ENCODE measurements around the gene RPL39.
"Not testable (repeated sequence)": the region's sequence is repeated elsewhere in the genome, so short reads cannot be mapped to it uniquely, and the experiment has no call there.

Gene RPL39

GRCh38 chrX:119775517-119776238 lies 15.8 kb downstream of the RPL39 start:
- no peaks in the 10 kb centered on the region for H3K79me1 ChIP-seq (ENCODE audit: low read length)
- no peak overlapping the region for H3K4ac ChIP-seq (ENCODE audit: low read depth, low read length)
- no peak overlapping the region for H3K27ac ChIP-seq (ENCODE audit: low read depth, low read length)
- no peaks in the 10 kb centered on the region for H3K36me3 ChIP-seq (ENCODE audit: control insufficient read depth, insufficient read depth, low read length)
- no peak overlapping the region for H2AK5ac ChIP-seq (ENCODE audit: low read length)
- no peak overlapping the region for H2BK15ac ChIP-seq (replicated peaks; ENCODE audit: low read depth)
- H4K5ac ChIP-seq (ENCODE audit: low read length) = no peak overlapping the region
- H3K18ac ChIP-seq (ENCODE audit: low read length) = no peak overlapping the region
- no CpG with 5 or more reads among the region's 15 CpGs for WGBS (ENCODE audit: extremely low coverage, insufficient coverage, low lambda C conversion rate)
- no peaks in the 10 kb centered on the region for H3K4me1 ChIP-seq (ENCODE audit: control insufficient read depth, low read depth, low read length)
- DNase-seq = no peak
- no peak overlapping the region for H4K8ac ChIP-seq (ENCODE audit: low read depth, low read length)
- H2BK120ac ChIP-seq (ENCODE audit: low read depth, low read length) = no peak overlapping the region
- H2BK5ac ChIP-seq (ENCODE audit: low read length) = no peak overlapping the region
- no peaks in the 10 kb centered on the region for H3K79me2 ChIP-seq (ENCODE audit: control insufficient read depth, insufficient read depth, low read length)
- no peak overlapping the region for H3K4me2 ChIP-seq (ENCODE audit: low read length)
- no peak overlapping the region for H3K4me3 ChIP-seq (ENCODE audit: low read length)
- no peak overlapping the region for H3K9ac ChIP-seq (ENCODE audit: low read length)
- no peaks in the 10 kb centered on the region for H3K27me3 ChIP-seq (ENCODE audit: insufficient read depth, low read length, poor library complexity)
- no peak overlapping the region for H3K23ac ChIP-seq (ENCODE audit: low read length)
- no peak overlapping the region for H3K56ac ChIP-seq (ENCODE audit: low read length)

- not testable (repeated sequence) for H3K56ac ChIP-seq (ENCODE audit: low read length); H2BK15ac ChIP-seq (replicated peaks; ENCODE audit: low read depth); H3K4me3 ChIP-seq (ENCODE audit: low read length); H3K23ac ChIP-seq (ENCODE audit: low read length); H3K4me1 ChIP-seq (ENCODE audit: control insufficient read depth, low read depth, low read length); H2BK120ac ChIP-seq (ENCODE audit: low read depth, low read length); H3K4ac ChIP-seq (ENCODE audit: low read depth, low read length); H4K5ac ChIP-seq (ENCODE audit: low read length); H3K27ac ChIP-seq (ENCODE audit: low read depth, low read length); H2BK5ac ChIP-seq (ENCODE audit: low read length); H3K79me1 ChIP-seq (ENCODE audit: low read length); H3K4me2 ChIP-seq (ENCODE audit: low read length); H3K27me3 ChIP-seq (ENCODE audit: insufficient read depth, low read length, poor library complexity); H2AK5ac ChIP-seq (ENCODE audit: low read length); H3K18ac ChIP-seq (ENCODE audit: low read length); H3K9ac ChIP-seq (ENCODE audit: low read length); H3K36me3 ChIP-seq (ENCODE audit: control insufficient read depth, insufficient read depth, low read length); H4K8ac ChIP-seq (ENCODE audit: low read depth, low read length); DNase-seq; H3K79me2 ChIP-seq (ENCODE audit: control insufficient read depth, insufficient read depth, low read length)
- no CpG with 5 or more reads among the region's 3 CpGs for WGBS (ENCODE audit: extremely low coverage, insufficient coverage, low lambda C conversion rate)
Observed at GRCh38 chrX:119769388-119769787, 22.0 kb downstream of the RPL39 start.

GRCh38 chrX:119768436-119768835 lies 23.0 kb downstream of the RPL39 start:
- not testable (repeated sequence) for H4K5ac ChIP-seq (ENCODE audit: low read length); H3K27me3 ChIP-seq (ENCODE audit: insufficient read depth, low read length, poor library complexity); H2BK15ac ChIP-seq (replicated peaks; ENCODE audit: low read depth); H3K23ac ChIP-seq (ENCODE audit: low read length); H3K18ac ChIP-seq (ENCODE audit: low read length); H3K36me3 ChIP-seq (ENCODE audit: control insufficient read depth, insufficient read depth, low read length); H2BK5ac ChIP-seq (ENCODE audit: low read length); H3K4me3 ChIP-seq (ENCODE audit: low read length); H3K79me1 ChIP-seq (ENCODE audit: low read length); H3K27ac ChIP-seq (ENCODE audit: low read depth, low read length); H3K9ac ChIP-seq (ENCODE audit: low read length); H2AK5ac ChIP-seq (ENCODE audit: low read length); H2BK120ac ChIP-seq (ENCODE audit: low read depth, low read length); H3K79me2 ChIP-seq (ENCODE audit: control insufficient read depth, insufficient read depth, low read length); DNase-seq; H3K4me1 ChIP-seq (ENCODE audit: control insufficient read depth, low read depth, low read length); H3K4me2 ChIP-seq (ENCODE audit: low read length); H3K56ac ChIP-seq (ENCODE audit: low read length); H3K4ac ChIP-seq (ENCODE audit: low read depth, low read length); H4K8ac ChIP-seq (ENCODE audit: low read depth, low read length)
- WGBS (ENCODE audit: extremely low coverage, insufficient coverage, low lambda C conversion rate) = no CpG with 5 or more reads among the region's 11 CpGs

- no peaks in the 10 kb centered on the region for H3K4me1 ChIP-seq (ENCODE audit: control insufficient read depth, low read depth, low read length)
- H3K4me2 ChIP-seq (ENCODE audit: low read length) = no peak overlapping the region
- no peak overlapping the region for H3K27ac ChIP-seq (ENCODE audit: low read depth, low read length)
- peaks cover 3% of the 10 kb centered on the region for H3K27me3 ChIP-seq (ENCODE audit: insufficient read depth, low read length, poor library complexity)
- H4K5ac ChIP-seq (ENCODE audit: low read length) = no peak overlapping the region
- H3K9ac ChIP-seq (ENCODE audit: low read length) = no peak overlapping the region
- H3K4me3 ChIP-seq (ENCODE audit: low read length) = no peak overlapping the region
- no peak overlapping the region for H3K56ac ChIP-seq (ENCODE audit: low read length)
- no peak overlapping the region for H2BK5ac ChIP-seq (ENCODE audit: low read length)
- no peaks in the 10 kb centered on the region for H3K79me2 ChIP-seq (ENCODE audit: control insufficient read depth, insufficient read depth, low read length)
- no peak for DNase-seq
- H4K8ac ChIP-seq (ENCODE audit: low read depth, low read length) = no peak overlapping the region
- H2BK15ac ChIP-seq (replicated peaks; ENCODE audit: low read depth) = no peak overlapping the region
- no peaks in the 10 kb centered on the region for H3K36me3 ChIP-seq (ENCODE audit: control insufficient read depth, insufficient read depth, low read length)
- H3K23ac ChIP-seq (ENCODE audit: low read length) = no peak overlapping the region
- H3K4ac ChIP-seq (ENCODE audit: low read depth, low read length) = no peak overlapping the region
- no peak overlapping the region for H3K18ac ChIP-seq (ENCODE audit: low read length)
- no peaks in the 10 kb centered on the region for H3K79me1 ChIP-seq (ENCODE audit: low read length)
- no CpG with 5 or more reads among the region's 6 CpGs for WGBS (ENCODE audit: extremely low coverage, insufficient coverage, low lambda C conversion rate)
- H2AK5ac ChIP-seq (ENCODE audit: low read length) = no peak overlapping the region
- H2BK120ac ChIP-seq (ENCODE audit: low read depth, low read length) = no peak overlapping the region
Observed at GRCh38 chrX:119763836-119764387, 27.5 kb downstream of the RPL39 start.

- no peak overlapping the region for H2AK5ac ChIP-seq (ENCODE audit: low read length)
- no peak overlapping the region for H2BK120ac ChIP-seq (ENCODE audit: low read depth, low read length)
- no peak overlapping the region for H3K18ac ChIP-seq (ENCODE audit: low read length)
- WGBS (ENCODE audit: extremely low coverage, insufficient coverage, low lambda C conversion rate) = no CpG with 5 or more reads among the region's 7 CpGs
- no peak overlapping the region for H3K56ac ChIP-seq (ENCODE audit: low read length)
- no peak overlapping the region for H2BK5ac ChIP-seq (ENCODE audit: low read length)
- H4K5ac ChIP-seq (ENCODE audit: low read length) = no peak overlapping the region
- no peaks in the 10 kb centered on the region for H3K79me2 ChIP-seq (ENCODE audit: control insufficient read depth, insufficient read depth, low read length)
- no peak overlapping the region for H3K4me2 ChIP-seq (ENCODE audit: low read length)
- no peaks in the 10 kb centered on the region for H3K79me1 ChIP-seq (ENCODE audit: low read length)
- H3K36me3 ChIP-seq (ENCODE audit: control insufficient read depth, insufficient read depth, low read length) = no peaks in the 10 kb centered on the region
- no peak overlapping the region for H3K4me3 ChIP-seq (ENCODE audit: low read length)
- no peak overlapping the region for H3K4ac ChIP-seq (ENCODE audit: low read depth, low read length)
- H3K27me3 ChIP-seq (ENCODE audit: insufficient read depth, low read length, poor library complexity) = peaks cover 3% of the 10 kb centered on the region
- no peak overlapping the region for H3K23ac ChIP-seq (ENCODE audit: low read length)
- no peak overlapping the region for H4K8ac ChIP-seq (ENCODE audit: low read depth, low read length)
- H3K9ac ChIP-seq (ENCODE audit: low read length) = no peak overlapping the region
- H3K4me1 ChIP-seq (ENCODE audit: control insufficient read depth, low read depth, low read length) = no peaks in the 10 kb centered on the region
- H3K27ac ChIP-seq (ENCODE audit: low read depth, low read length) = no peak overlapping the region
- no peak overlapping the region for H2BK15ac ChIP-seq (replicated peaks; ENCODE audit: low read depth)
- DNase-seq = peak; percentile 86
Observed at GRCh38 chrX:119763181-119763580, 28.2 kb downstream of the RPL39 start.

- DNase-seq = peak; percentile 31
- no CpG with 5 or more reads among the region's 3 CpGs for WGBS (ENCODE audit: extremely low coverage, insufficient coverage, low lambda C conversion rate)
- no peaks in the 10 kb centered on the region for H3K36me3 ChIP-seq (ENCODE audit: control insufficient read depth, insufficient read depth, low read length)
Observed at GRCh38 chrX:119762718-119763117, 28.7 kb downstream of the RPL39 start.

More at GRCh38 chrX:119762718-119763117, 28.7 kb downstream of the RPL39 start:
- H3K79me1 ChIP-seq (ENCODE audit: low read length) = no peaks in the 10 kb centered on the region
- H3K23ac ChIP-seq (ENCODE audit: low read length) = no peak overlapping the region
- no peak overlapping the region for H3K18ac ChIP-seq (ENCODE audit: low read length)
- no peak overlapping the region for H3K56ac ChIP-seq (ENCODE audit: low read length)
- H3K27ac ChIP-seq (ENCODE audit: low read depth, low read length) = no peak overlapping the region
- H2BK5ac ChIP-seq (ENCODE audit: low read length) = no peak overlapping the region
- no peaks in the 10 kb centered on the region for H3K4me1 ChIP-seq (ENCODE audit: control insufficient read depth, low read depth, low read length)
- peaks cover 3% of the 10 kb centered on the region for H3K27me3 ChIP-seq (ENCODE audit: insufficient read depth, low read length, poor library complexity)
- no peak overlapping the region for H3K4me3 ChIP-seq (ENCODE audit: low read length)
- H4K5ac ChIP-seq (ENCODE audit: low read length) = no peak overlapping the region
- no peaks in the 10 kb centered on the region for H3K79me2 ChIP-seq (ENCODE audit: control insufficient read depth, insufficient read depth, low read length)
- no peak overlapping the region for H3K4me2 ChIP-seq (ENCODE audit: low read length)
- H2AK5ac ChIP-seq (ENCODE audit: low read length) = no peak overlapping the region
- H3K4ac ChIP-seq (ENCODE audit: low read depth, low read length) = no peak overlapping the region
- no peak overlapping the region for H4K8ac ChIP-seq (ENCODE audit: low read depth, low read length)
- H3K9ac ChIP-seq (ENCODE audit: low read length) = no peak overlapping the region
- H2BK15ac ChIP-seq (replicated peaks; ENCODE audit: low read depth) = no peak overlapping the region
- no peak overlapping the region for H2BK120ac ChIP-seq (ENCODE audit: low read depth, low read length)
